Right renal cortex interstitium (tissue), 3 donors: ENCODE data around the gene VPS33A. TPM values are rescaled to one million over a fixed set of nuclear protein-coding genes. Genes with fewer than 3 reads are reported as not detected.

Experiments
- DNase-seq, 3 donors: peaks; one replicate each; pipeline ENCODE4 v3.0.0-alpha.2; 2013; ENCODE audit warnings: low read depth in 3 of 3, low spot score in 2 of 3
- polyA plus RNA-seq, 3 donors: library from polyadenylated mRNA; unstranded; fragments of 120-200 nt; gene quantifications; one replicate each; pipeline ENCODE4 v1.2.1, GENCODE V29; 2013; ENCODE audit not compliant: insufficient read length in 3 of 3

The VPS33A gene
- polyA plus RNA-seq, 3 donors, result 16.5 to 20.4 (median 18.0) TPM

DNA sequence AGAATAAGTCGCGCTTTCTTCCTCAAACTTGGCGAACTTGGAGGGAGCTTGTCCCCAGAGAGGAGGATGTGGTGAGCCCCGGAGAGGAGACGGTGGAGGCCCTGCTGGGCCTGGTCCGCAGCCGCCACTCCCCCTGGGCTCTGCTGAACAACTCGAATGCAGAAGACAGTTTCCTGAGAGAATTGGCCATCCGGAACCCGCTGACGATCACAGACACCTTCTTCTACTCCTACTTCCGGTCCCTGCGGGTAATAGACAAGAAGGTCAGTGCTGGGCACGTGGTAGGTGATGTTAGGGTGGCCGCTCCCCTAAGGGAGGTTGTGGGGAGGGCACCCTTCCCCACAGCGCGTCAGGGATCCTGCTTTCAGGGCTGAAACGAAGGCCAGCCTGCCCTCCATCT lies 81.8 kb downstream of the VPS33A start:
- no peak for DNase-seq

DNA sequence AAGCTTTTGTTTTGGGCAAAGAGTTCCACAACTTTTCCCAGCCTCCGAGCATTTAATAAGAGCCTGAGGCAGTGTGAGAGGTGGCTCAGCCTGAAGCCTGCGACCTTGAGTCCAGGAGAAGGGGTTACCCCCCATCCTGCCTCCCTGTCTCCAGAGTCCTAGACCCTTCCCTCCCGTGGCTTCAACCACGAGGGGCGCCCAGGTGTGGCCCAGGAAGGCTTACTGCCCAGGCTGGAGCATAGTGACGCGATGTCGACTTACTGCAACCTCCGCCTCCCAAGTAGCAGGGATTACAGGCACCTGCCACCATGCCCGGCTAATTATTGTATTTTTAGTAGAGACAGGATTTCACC lies 82.7 kb downstream of the VPS33A start:
- no peak for DNase-seq

DNA sequence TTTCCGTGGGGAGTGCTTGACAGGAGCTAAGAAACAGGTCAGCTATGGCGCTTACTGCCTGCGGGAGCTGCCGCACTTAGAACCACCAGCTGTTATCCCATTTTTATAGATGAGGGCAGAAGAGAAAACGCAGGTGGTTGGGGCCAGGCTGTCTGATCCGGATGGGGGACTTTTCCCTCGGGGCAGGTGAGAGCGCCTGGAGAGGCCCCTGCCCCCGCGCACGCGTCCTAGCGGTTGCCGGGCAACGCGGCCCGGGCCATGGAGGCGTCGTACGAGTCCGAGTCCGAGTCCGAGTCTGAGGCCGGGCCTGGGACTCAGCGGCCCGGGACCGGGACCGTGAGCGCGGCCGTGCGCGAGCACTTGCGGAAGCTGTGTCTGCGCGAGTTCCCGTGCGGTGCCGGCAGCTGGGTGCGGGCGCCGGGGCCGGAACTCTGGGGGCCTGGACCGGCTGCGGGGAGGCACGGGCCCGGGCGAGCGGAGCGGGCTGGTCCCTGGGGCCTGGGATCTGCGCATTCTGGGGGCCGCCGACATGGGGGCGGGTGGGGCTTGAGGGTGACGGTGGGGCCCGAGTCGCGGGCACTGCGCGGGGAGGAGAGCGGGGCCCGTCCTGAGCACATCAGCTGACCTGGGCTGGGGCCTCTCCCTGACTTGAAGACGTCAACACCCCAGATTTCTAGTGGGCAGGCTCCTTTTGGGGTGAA lies 83.3 kb downstream of the VPS33A start, which contains the start of gene LRRC43:
Gene LRRC43, plus strand, starts transcription at position 237 of the 701 bp plus-strand sequence. Its CDS starts 22 bp downstream, at position 259.
- DNase-seq, result no peak

Other genes with a start within 250 kb of the VPS33A start
- 10 to 100 TPM; 34.7 to 36.0 (median 35.7) TPM for gene BCL7A, start 244.6 kb downstream of the VPS33A start, polyA plus RNA-seq
- 10 to 100 TPM; 25.2 to 27.9 (median 25.5) TPM for gene MLXIP, start 187.7 kb downstream of the VPS33A start, polyA plus RNA-seq
- not detected for gene IL31, start 92.3 kb downstream of the VPS33A start, polyA plus RNA-seq
- gene LRRC43, start 83.4 kb downstream of the VPS33A start, polyA plus RNA-seq, result 1 to 10 TPM; 3.7 to 4.5 (median 4.4) TPM
- 1 to 10 TPM; 2.5 to 3.8 (median 3.3) TPM for gene B3GNT4, start 62.8 kb downstream of the VPS33A start, polyA plus RNA-seq
- gene DIABLO, start 40.4 kb downstream of the VPS33A start, polyA plus RNA-seq, result 10 to 100 TPM; 79.8 to 88.1 (median 85.4) TPM
- gene CLIP1, start 156.2 kb upstream of the VPS33A start, polyA plus RNA-seq, result 10 to 100 TPM; 41.1 to 43.0 (median 41.9) TPM
- 10 to 100 TPM; 34.3 to 36.8 (median 35.5) TPM for gene ZCCHC8, start 234.4 kb upstream of the VPS33A start, polyA plus RNA-seq